ENCODE data around the gene BCDIN3D.

- TF ChIP-seq CTCF (IDR thresholded peaks at IDR 0.05) (no peak), POLR2A (IDR thresholded peaks at IDR 0.05) (no peak)
Measured at GRCh38 chr12:49892084-49892731, 49.3 kb upstream of the BCDIN3D start.
